Sigmoid colon (tissue), 7 donors: Measurements from ENCODE around the gene MRC1. TPM values are rescaled to one million over a fixed set of nuclear protein-coding genes. Genes with fewer than 3 reads are reported as not detected.

Source experiments
- DNase-seq: peaks from one replicate; pipeline ENCODE4 v3.0.0-alpha.2; 2019
- H3K27ac ChIP-seq, 4 donors: fragments of 200-600 bp; sonication (generic); one replicate each; pipeline ENCODE4 v1.5.1; 2016 to 2019; ENCODE audit warnings: mild to moderate bottlenecking in 1 of 4
- H3K27me3 ChIP-seq, 3 donors: fragments of 200-600 bp; sonication (generic); one replicate each; pipeline ENCODE4 v1.5.1; 2019; ENCODE audit warnings: mild to moderate bottlenecking in 1 of 3
- H3K36me3 ChIP-seq, 4 donors: fragments of 200-600 bp; sonication (generic); one replicate each; pipeline ENCODE4 v1.5.1; 2016 to 2019
- H3K4me1 ChIP-seq, 4 donors: fragments of 200-600 bp; sonication (generic); one replicate each; pipeline ENCODE4 v1.5.1; 2017 to 2019
- H3K4me3 ChIP-seq, 4 donors: fragments of 200-600 bp; sonication (generic); one replicate each; pipeline ENCODE4 v1.5.1; 2017 to 2019; ENCODE audit warnings: mild to moderate bottlenecking in 2 of 4, moderate library complexity in 1 of 4
- H3K9me3 ChIP-seq, 4 donors: fragments of 200-600 bp in 3 of 4; sonication (generic) in 3 of 4; one replicate each; pipeline versions ENCODE4 v1.5.1 to v1.6.1; 2013 to 2019
- CTCF ChIP-seq, 4 experiments: fragments of 450-650 bp in 3 of 4; fragments of 200-600 bp in 1 of 4; IDR thresholded peaks; one replicate each; pipeline ENCODE4 v1.5.1; 2016 to 2019; ENCODE audit warnings: antibody characterized with exemption in 4 of 4, mild to moderate bottlenecking in 3 of 4, moderate library complexity in 2 of 4
- EP300 ChIP-seq, 4 donors: sonication (generic); formaldehyde crosslinking; IDR thresholded peaks; one replicate each; pipeline ENCODE4 v1.6.1; 2017; ENCODE audit warnings: antibody characterized with exemption in 4 of 4
- POLR2A ChIP-seq, 2 donors: fragments of 450-650 bp; IDR thresholded peaks; one replicate each; pipeline ENCODE4 v1.6.1; 2016; ENCODE audit warnings: antibody characterized with exemption in 2 of 2, mild to moderate bottlenecking in 2 of 2, moderate library complexity in 2 of 2
- POLR2AphosphoS5 ChIP-seq, 4 donors: sonication (generic); formaldehyde crosslinking; IDR thresholded peaks; one replicate each; pipeline ENCODE4 v1.6.1; 2017; ENCODE audit warnings: antibody characterized with exemption in 4 of 4
- WGBS, 2 donors: extraction: QIAGEN DNeasy Blood & Tissue Kit; methylation state at CpG; one replicate each; pipeline ENCODE4 v1.1.7; 2013; 5-methylcytosine and 5-hydroxymethylcytosine counted together
- intact Hi-C: fragments of 100-400 bp; cut with DNase I; formaldehyde crosslinking; loops from one replicate; pipeline ENCODE4 v1.15.1; 2023
- polyA plus RNA-seq, 3 donors: library from polyadenylated mRNA; stranded (reverse); fragments of 200-250 nt; gene quantifications; one replicate each; pipeline ENCODE4 v1.2.3, GENCODE V29; 2013
- total RNA-seq, 4 donors: library from RNA; depleted of rRNA; stranded (reverse); fragments of >200 nt; gene quantifications; one replicate each; pipeline ENCODE4 v1.1.0, GENCODE V29; 2016
- donor health status: healthy with polysubstance abuse.
- donor health status: Bipolar disorder and iron deficiency.
- donor health status: healthy.

MRC1 gene
- total and polyA plus RNA-seq, 7 donors, result 5.4 to 71.7 (median 28.0) TPM

DNA sequence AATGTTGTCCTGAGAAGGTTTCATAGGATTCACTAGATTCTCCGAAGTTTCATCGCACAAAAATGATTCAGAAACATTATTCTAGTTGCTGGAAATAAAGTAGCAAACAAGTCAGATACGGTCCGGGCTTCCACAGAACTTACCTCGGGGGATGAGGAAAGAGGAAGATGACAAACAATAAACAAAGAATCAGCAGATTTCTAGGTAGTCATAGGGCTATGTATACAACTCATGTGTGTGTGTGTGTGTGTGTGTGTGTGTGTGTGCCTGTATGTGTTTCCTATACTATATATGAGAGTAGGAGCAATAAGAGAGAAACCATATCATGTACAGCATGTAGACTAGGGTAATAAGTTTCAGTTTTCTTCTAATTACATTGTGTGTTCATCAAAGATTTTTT, 40.7 kb upstream of the MRC1 start:
- H3K27ac ChIP-seq, result no peak overlapping the region
- H3K9me3 ChIP-seq, result peaks cover 0 to 2% (median 0%) of the 10 kb centered on the region in 4 donors
- intact Hi-C loops, result no loop called here
- DNase-seq, result no peak
- WGBS, 2 donors, result 90 to 92% methylated on average over 5 of the region's 5 CpGs
- no peak overlapping the region for H3K4me3 ChIP-seq
- H3K36me3 ChIP-seq, result no peaks in the 10 kb centered on the region
- TF ChIP-seq POLR2AphosphoS5 (IDR thresholded peaks at IDR 0.05) (no peak), CTCF (IDR thresholded peaks at IDR 0.05) (peak in 1 of 4 experiments; percentile 10), EP300 (IDR thresholded peaks at IDR 0.05) (no peak), POLR2A (IDR thresholded peaks at IDR 0.05) (no peak)
- H3K27me3 ChIP-seq, result no peaks in the 10 kb centered on the region
- no peaks in the 10 kb centered on the region for H3K4me1 ChIP-seq

GRCh38 chr10:17768957-17769356, 40.2 kb upstream of the MRC1 start:
- Histone ChIP-seq H3K9me3 (peaks cover 0 to 2% (median 0%) of the 10 kb centered on the region in 4 donors), H3K4me3 (no peak overlapping the region), H3K36me3 (no peaks in the 10 kb centered on the region), H3K27ac (no peak overlapping the region), H3K27me3 (no peaks in the 10 kb centered on the region), H3K4me1 (no peaks in the 10 kb centered on the region)
- DNase-seq, result no peak
- TF ChIP-seq CTCF (IDR thresholded peaks at IDR 0.05) (no peak), EP300 (IDR thresholded peaks at IDR 0.05) (no peak), POLR2AphosphoS5 (IDR thresholded peaks at IDR 0.05) (no peak), POLR2A (IDR thresholded peaks at IDR 0.05) (no peak)
- intact Hi-C loops, result no loop called here
- WGBS, 2 donors, result 67 to 85% methylated on average over 5 of the region's 5 CpGs

- 60 to 88% methylated on average over 4 of the region's 4 CpGs for WGBS, 2 donors
- Histone ChIP-seq H3K36me3 (no peaks in the 10 kb centered on the region), H3K4me3 (no peak overlapping the region), H3K27me3 (no peaks in the 10 kb centered on the region), H3K9me3 (peaks cover 0 to 1% (median 0%) of the 10 kb centered on the region in 4 donors), H3K4me1 (no peaks in the 10 kb centered on the region), H3K27ac (no peak overlapping the region)
- no peak for TF ChIP-seq POLR2AphosphoS5 (IDR thresholded peaks at IDR 0.05)
- no peak for TF ChIP-seq CTCF (IDR thresholded peaks at IDR 0.05)
- no peak for TF ChIP-seq POLR2A (IDR thresholded peaks at IDR 0.05)
- intact Hi-C loops, result no loop called here
- no peak for DNase-seq
These were observed 38.1 kb upstream of the MRC1 start for GRCh38 chr10:17771017-17771416.

GRCh38 chr10:17779784-17780183, 29.4 kb upstream of the MRC1 start:
- 47 to 74% methylated on average over 4 of the region's 4 CpGs for WGBS, 2 donors
- DNase-seq, result no peak
- no peaks in the 10 kb centered on the region for H3K27me3 ChIP-seq
- H3K4me1 ChIP-seq, result peaks cover 0 to 12% (median 11%) of the 10 kb centered on the region in 4 donors
- no peaks in the 10 kb centered on the region for H3K9me3 ChIP-seq
- intact Hi-C loops, result no loop called here
- H3K27ac ChIP-seq, result no peak overlapping the region
- TF ChIP-seq POLR2AphosphoS5 (IDR thresholded peaks at IDR 0.05), result no peak
- no peak for TF ChIP-seq POLR2A (IDR thresholded peaks at IDR 0.05)
- no peaks in the 10 kb centered on the region for H3K36me3 ChIP-seq
- no peak overlapping the region for H3K4me3 ChIP-seq

DNA sequence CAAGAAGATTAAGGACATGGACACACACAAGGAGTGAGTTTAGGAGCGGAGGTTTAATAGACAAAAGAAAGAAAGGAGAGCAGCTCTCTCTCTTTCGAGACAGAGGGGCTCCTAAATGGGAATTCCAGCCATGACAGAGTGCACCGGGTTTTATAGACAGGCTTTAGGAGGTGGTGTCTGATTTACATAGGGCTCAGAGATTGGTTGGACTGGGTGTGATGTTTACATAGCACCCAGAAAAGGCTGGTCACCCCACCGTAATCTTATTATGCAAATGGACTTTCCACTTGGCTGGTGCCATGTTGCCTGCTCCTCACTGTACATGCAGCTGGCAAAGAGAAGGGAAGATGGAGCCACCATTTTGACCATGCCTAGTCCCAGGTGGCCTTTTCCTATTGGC, 28.4 kb upstream of the MRC1 start:
- Histone ChIP-seq H3K9me3 (no peaks in the 10 kb centered on the region), H3K27ac (no peak overlapping the region), H3K4me1 (peaks cover 0 to 12% (median 11%) of the 10 kb centered on the region in 4 donors), H3K4me3 (no peak overlapping the region), H3K27me3 (no peaks in the 10 kb centered on the region), H3K36me3 (no peaks in the 10 kb centered on the region)
- TF ChIP-seq POLR2AphosphoS5 (IDR thresholded peaks at IDR 0.05) (no peak), POLR2A (IDR thresholded peaks at IDR 0.05) (no peak), CTCF (IDR thresholded peaks at IDR 0.05) (no peak), EP300 (IDR thresholded peaks at IDR 0.05) (no peak)
- intact Hi-C loops, result no loop called here
- 92 to 95% methylated on average over 4 of the region's 4 CpGs for WGBS, 2 donors
- DNase-seq, result no peak
